Measurements from ENCODE around the gene HLA-DRA. TPM values are rescaled to one million over a fixed set of nuclear protein-coding genes. Genes with fewer than 3 reads are reported as not detected.

HLA-DRA gene
- polyA plus RNA-seq, 2 of the 4 experiments (the other 2 are of a cell fraction) = not detected

GRCh38 chr6:32415521-32416019 is 24.1 kb upstream of the HLA-DRA start (continued):
- TF ChIP-seq REST (IDR thresholded peaks at IDR 0.05) (no peak), RFX5 (IDR thresholded peaks at IDR 0.05) (no peak)

- DNase-seq (ENCODE audit: low read depth in 1 of 2, low spot score in 1 of 2) = no peak
- Histone ChIP-seq H3K4me3 (no peak overlapping the region), H3K4me1 (no peaks in the 10 kb centered on the region), H3K9me3 (no peaks in the 10 kb centered on the region), H3K4me2 (peak overlapping the region; percentile 32; the same call in 1 of the 3 replicates), H3K27ac (no peak overlapping the region)
- ChIA-PET CTCF (interaction anchor here (0.6 to 3.2 kb wide), 7 partner anchors 9 to 382 kb away, joined by 3 to 11 read pairs (median 3); no protein-coding TSS in a partner anchor), POLR2A (no interaction called here)
- TF ChIP-seq HOXB5 (CRISPR knock-in tag; IDR thresholded peaks at IDR 0.05) (no peak), CBX8 (IDR thresholded peaks at IDR 0.05) (peak; percentile 71; the same call in 1 of the 2 replicates), SREBF2 (IDR thresholded peaks at IDR 0.05) (no peak), NPAS2 (CRISPR knock-in tag; IDR thresholded peaks at IDR 0.05; ENCODE audit: borderline replicate concordance) (no peak), JUN (IDR thresholded peaks at IDR 0.05) (no peak), HDAC2 (IDR thresholded peaks at IDR 0.05) (no peak), RAD21 (conservative IDR thresholded peaks at IDR 0.05 in 1 of 2, IDR thresholded peaks at IDR 0.05 in 1 of 2) (no peak), BCL3 (IDR thresholded peaks at IDR 0.05) (no peak)
- 11% methylated on average over 3 of the region's 3 CpGs for WGBS (ENCODE audit: missing lambda C conversion rate)
- ATAC-seq = no peak
- FAIRE-seq = no peak
These were observed 23.7 kb upstream of the HLA-DRA start for GRCh38 chr6:32416036-32416435.

- CTCF ChIA-PET = interaction anchor here (0.9 to 4.6 kb wide), 5 partner anchors 8 to 361 kb away, joined by 3 to 23 read pairs (median 4); no protein-coding TSS in a partner anchor
- POLR2A ChIA-PET = no interaction called here
These were observed 14.9 kb upstream of the HLA-DRA start for GRCh38 chr6:32424589-32425300.

GRCh38 chr6:32426338-32426737 is 13.3 kb upstream of the HLA-DRA start:
- Histone ChIP-seq H3K9me3 (no peaks in the 10 kb centered on the region), H3K4me3 (no peak overlapping the region), H3K4me2 (no peak overlapping the region), H3K4me1 (no peaks in the 10 kb centered on the region), H3K27ac (no peak overlapping the region)
- no peak for FAIRE-seq
- TF ChIP-seq NR3C1 (IDR thresholded peaks at IDR 0.05) (no peak), CHD2 (IDR thresholded peaks at IDR 0.05; ENCODE audit: low read length, partially characterized antibody) (no peak)
- 15% methylated on average over 4 of the region's 4 CpGs for WGBS (ENCODE audit: missing lambda C conversion rate)
- ChIA-PET POLR2A (no interaction called here), CTCF (interaction anchor here (0.8 to 4.6 kb wide), 3 partner anchors 12 to 359 kb away, joined by 3 to 23 read pairs (median 6); no protein-coding TSS in a partner anchor)
- no peak for DNase-seq (ENCODE audit: low read depth in 1 of 2, low spot score in 1 of 2)
- ATAC-seq = no peak

More at GRCh38 chr6:32424589-32425300, 14.9 kb upstream of the HLA-DRA start:
- ATAC-seq = no peak
- 64% methylated on average over 3 of the region's 3 CpGs for WGBS (ENCODE audit: missing lambda C conversion rate)
- TF ChIP-seq POLR2A (IDR thresholded peaks at IDR 0.05; ENCODE audit: low read length) (no peak), HOXB13 (CRISPR knock-in tag; IDR thresholded peaks at IDR 0.05; ENCODE audit: low read depth) (no peak)
- no peak for DNase-seq (ENCODE audit: low read depth in 1 of 2, low spot score in 1 of 2)
- H3K4me3 ChIP-seq = no peak overlapping the region
- no peak overlapping the region for H3K4me2 ChIP-seq
- no peak overlapping the region for H3K27ac ChIP-seq
- FAIRE-seq = no peak
- H3K4me1 ChIP-seq = no peaks in the 10 kb centered on the region
- no peaks in the 10 kb centered on the region for H3K9me3 ChIP-seq

Data from A549 (cell line).